Body of pancreas (tissue), 4 donors: ENCODE measurements around the gene CTDSPL. TPM values are rescaled to one million over a fixed set of nuclear protein-coding genes. Genes with fewer than 3 reads are reported as not detected.
A peak's percentile ranks its signal among the peaks of the same experiment; 100 is the strongest.

ENCODE experiments used
- ATAC-seq: fragments of 150-250 bp; one replicate; pipeline ENCODE4 v1.9.1; 2016
- DNase-seq, 4 donors: peaks; one replicate each; pipeline ENCODE4 v3.0.0-alpha.2; 2019
- H3K27ac ChIP-seq, 4 donors: fragments of 200-600 bp; sonication (generic); 1 replicate in 3 of 4; 2 replicates in 1 of 4; pipeline versions ENCODE4 v1.5.1 to v1.6.1; 2016 to 2019; ENCODE audit warnings: mild to moderate bottlenecking in 1 of 4, mixed read lengths in 1 of 4, moderate library complexity in 1 of 4
- H3K27me3 ChIP-seq, 2 donors: fragments of 200-600 bp; sonication (generic); one replicate each; pipeline ENCODE4 v1.6.0; 2016; ENCODE audit warnings: mild to moderate bottlenecking in 1 of 2
- H3K36me3 ChIP-seq, 2 donors: fragments of 200-600 bp; sonication (generic); replicated peaks in 1 of 2; 2 replicates each; pipeline ENCODE4 v1.5.1; 2016; ENCODE audit warnings: low read depth in 2 of 2; ENCODE audit not compliant: insufficient read depth in 1 of 2
- H3K4me1 ChIP-seq: fragments of 200-600 bp; sonication (generic); one replicate; pipeline ENCODE4 v1.6.0; 2016
- H3K4me3 ChIP-seq, 2 donors: fragments of 200-600 bp; sonication (generic); 1 replicate in 1 of 2; 2 replicates in 1 of 2; pipeline ENCODE4 v1.5.1; 2016 to 2019
- H3K9me3 ChIP-seq, 3 donors: fragments of 200-600 bp; sonication (generic); 1 replicate in 2 of 3; 2 replicates in 1 of 3; pipeline ENCODE4 v1.5.1; 2016
- POLR2A ChIP-seq, 3 donors: fragments of 450-650 bp; IDR thresholded peaks; one replicate each; pipeline ENCODE4 v1.6.1; 2016; ENCODE audit warnings: antibody characterized with exemption in 3 of 3, mild to moderate bottlenecking in 2 of 3
- WGBS, 2 donors: methylation state at CpG; one replicate each; pipeline ENCODE4 v1.1.5; 2017; 5-methylcytosine and 5-hydroxymethylcytosine counted together
- intact Hi-C: fragments of 100-400 bp; cut with DNase I; formaldehyde crosslinking; loops from one replicate; pipeline ENCODE4 v1.15.1; 2023
- total RNA-seq, 2 donors: library from RNA; depleted of rRNA; stranded (reverse); fragments of >200 nt; gene quantifications; one replicate each; pipeline ENCODE4 v1.1.0, GENCODE V29; 2016
- TF ChIP-seq, protein P1 (sequence below), 7 experiments: fragments of 450-650 bp in 4 of 7; fragments of 200-600 bp in 3 of 7; sonication (generic) in 3 of 7; IDR thresholded peaks; one replicate each; pipeline ENCODE4 v1.5.1; 2016 to 2019; ENCODE audit warnings: antibody characterized with exemption in 7 of 7

CTDSPL gene
- total RNA-seq, 2 donors from 2014 or later: 23.6 to 25.4 TPM

DNA sequence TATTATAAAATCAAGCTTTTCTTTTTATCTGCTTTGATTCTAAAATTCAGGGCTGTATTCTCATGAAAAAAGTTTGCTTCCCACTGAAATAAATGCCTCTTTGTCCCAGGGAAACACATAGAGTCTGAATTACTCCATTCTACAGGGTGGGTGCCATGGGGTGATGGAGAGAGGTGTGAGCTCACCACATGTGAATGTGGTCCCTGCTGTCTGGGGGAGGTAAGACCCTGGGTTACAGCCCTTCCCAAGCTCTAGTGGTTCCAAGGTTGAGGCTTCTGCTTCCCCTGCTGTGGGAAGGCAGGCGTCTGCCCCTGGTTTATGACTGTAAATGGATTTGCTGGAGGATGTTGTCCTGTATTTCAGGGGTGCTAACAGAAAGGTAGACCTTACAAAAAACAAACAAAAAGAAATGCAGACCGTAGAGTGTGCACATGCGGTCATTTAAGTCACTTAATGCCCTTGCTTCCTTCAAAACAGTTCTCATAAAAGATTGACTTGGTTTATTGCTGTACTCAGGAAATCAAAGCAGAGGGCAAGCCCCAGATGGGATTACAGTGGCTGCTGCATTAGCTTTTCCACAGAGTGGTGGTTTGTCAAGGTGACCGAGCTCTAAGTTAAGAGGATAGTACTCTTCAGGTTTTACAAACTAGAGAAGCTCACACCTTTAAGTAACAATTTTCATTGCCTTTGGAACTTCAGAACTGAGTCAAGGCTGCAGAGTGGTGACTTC, 49.2 kb downstream of the CTDSPL start:
- Histone ChIP-seq H3K9me3 (no peaks in the 10 kb centered on the region), H3K4me1 (peaks cover 28% of the 10 kb centered on the region), H3K4me3 (no peak overlapping the region), H3K27ac (peak overlapping the region in 3 of 4 donors; percentile 36 to 67 (median 48)), H3K36me3 (no peaks in the 10 kb centered on the region), H3K27me3 (no peaks in the 10 kb centered on the region)
- TF ChIP-seq, protein P1, sequence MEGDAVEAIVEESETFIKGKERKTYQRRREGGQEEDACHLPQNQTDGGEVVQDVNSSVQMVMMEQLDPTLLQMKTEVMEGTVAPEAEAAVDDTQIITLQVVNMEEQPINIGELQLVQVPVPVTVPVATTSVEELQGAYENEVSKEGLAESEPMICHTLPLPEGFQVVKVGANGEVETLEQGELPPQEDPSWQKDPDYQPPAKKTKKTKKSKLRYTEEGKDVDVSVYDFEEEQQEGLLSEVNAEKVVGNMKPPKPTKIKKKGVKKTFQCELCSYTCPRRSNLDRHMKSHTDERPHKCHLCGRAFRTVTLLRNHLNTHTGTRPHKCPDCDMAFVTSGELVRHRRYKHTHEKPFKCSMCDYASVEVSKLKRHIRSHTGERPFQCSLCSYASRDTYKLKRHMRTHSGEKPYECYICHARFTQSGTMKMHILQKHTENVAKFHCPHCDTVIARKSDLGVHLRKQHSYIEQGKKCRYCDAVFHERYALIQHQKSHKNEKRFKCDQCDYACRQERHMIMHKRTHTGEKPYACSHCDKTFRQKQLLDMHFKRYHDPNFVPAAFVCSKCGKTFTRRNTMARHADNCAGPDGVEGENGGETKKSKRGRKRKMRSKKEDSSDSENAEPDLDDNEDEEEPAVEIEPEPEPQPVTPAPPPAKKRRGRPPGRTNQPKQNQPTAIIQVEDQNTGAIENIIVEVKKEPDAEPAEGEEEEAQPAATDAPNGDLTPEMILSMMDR (IDR thresholded peaks at IDR 0.05): no peak
- TF ChIP-seq POLR2A (IDR thresholded peaks at IDR 0.05): no peak
- DNase-seq (peak in 1 of 4 donors; percentile 24), ATAC-seq (peak; percentile 74)
- intact Hi-C loops: no loop called here
- 50 to 65% methylated on average over 4 of the region's 4 CpGs for WGBS, 2 donors

DNA sequence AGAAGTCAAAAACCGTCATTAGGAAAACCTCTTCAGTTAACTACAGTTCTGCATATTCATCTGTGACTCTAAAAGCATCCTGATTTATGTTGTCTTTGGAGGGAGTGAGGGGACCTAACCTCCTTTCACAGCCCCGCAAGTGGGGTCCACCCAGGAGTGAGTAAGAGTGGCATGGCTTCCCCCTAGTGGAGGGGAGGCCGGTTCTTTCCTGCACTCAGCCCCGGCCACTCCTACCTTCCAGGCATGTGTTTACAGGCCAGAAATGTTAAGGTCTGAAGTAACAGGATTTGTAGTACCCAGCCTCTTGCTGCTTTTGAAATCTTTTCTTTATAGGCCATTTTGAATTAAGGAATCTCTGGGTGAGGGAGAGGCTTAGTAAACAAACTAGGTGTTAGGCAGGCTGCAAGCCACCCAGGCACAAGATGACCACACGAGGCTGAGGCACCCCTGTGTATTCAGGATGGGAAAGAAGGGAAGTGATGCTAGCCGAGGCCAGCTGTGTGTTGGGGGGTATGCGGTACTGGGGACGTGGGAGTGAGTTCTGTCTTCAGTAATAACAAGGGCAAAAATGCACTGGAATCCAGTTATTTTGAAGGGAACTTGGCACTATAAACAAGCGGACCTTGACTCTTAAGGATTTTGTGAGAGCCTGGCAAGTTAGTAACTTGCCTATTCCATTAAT, 50.5 kb downstream of the CTDSPL start:
- ATAC-seq (no peak), DNase-seq (no peak)
- WGBS, 2 donors: 66 to 83% methylated on average over 9 of the region's 9 CpGs
- Histone ChIP-seq H3K4me3 (no peak overlapping the region), H3K36me3 (no peaks in the 10 kb centered on the region), H3K4me1 (peaks cover 15% of the 10 kb centered on the region), H3K27ac (peak overlapping the region in 1 of 4 donors; percentile 67), H3K27me3 (no peaks in the 10 kb centered on the region), H3K9me3 (no peaks in the 10 kb centered on the region)
- TF ChIP-seq, protein P1 (IDR thresholded peaks at IDR 0.05): no peak
- no peak for TF ChIP-seq POLR2A (IDR thresholded peaks at IDR 0.05)
- intact Hi-C loops: no loop called here

DNA sequence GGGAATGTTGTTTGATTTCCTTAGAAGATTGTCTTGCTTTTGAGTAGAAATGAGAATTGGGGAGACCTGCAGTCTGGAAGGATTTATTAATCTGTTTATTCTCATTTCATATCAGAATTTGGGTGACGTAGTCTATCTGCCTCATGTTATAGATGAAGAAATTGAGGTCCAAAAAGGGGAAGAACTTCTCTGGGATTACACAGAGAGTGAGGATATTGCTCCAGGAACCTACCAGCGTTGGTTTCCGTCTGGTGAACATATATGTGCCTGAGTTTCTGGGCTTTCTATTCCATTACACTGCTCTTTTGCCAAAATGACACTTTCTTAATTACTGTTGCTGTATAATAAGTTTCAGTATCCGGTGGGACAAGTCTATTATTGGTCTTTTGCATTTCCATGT, 51.8 kb downstream of the CTDSPL start:
- intact Hi-C loops: no loop called here
- TF ChIP-seq, protein P1 (IDR thresholded peaks at IDR 0.05): no peak
- TF ChIP-seq POLR2A (IDR thresholded peaks at IDR 0.05): no peak
- no peak for DNase-seq
- peaks cover 26% of the 10 kb centered on the region for H3K4me1 ChIP-seq
- WGBS, 2 donors: 74 to 86% methylated on average over 4 of the region's 4 CpGs
- H3K27ac ChIP-seq: no peak overlapping the region
- no peaks in the 10 kb centered on the region for H3K36me3 ChIP-seq
- no peak overlapping the region for H3K4me3 ChIP-seq
- H3K27me3 ChIP-seq: no peaks in the 10 kb centered on the region
- ATAC-seq: no peak
- no peaks in the 10 kb centered on the region for H3K9me3 ChIP-seq

DNA sequence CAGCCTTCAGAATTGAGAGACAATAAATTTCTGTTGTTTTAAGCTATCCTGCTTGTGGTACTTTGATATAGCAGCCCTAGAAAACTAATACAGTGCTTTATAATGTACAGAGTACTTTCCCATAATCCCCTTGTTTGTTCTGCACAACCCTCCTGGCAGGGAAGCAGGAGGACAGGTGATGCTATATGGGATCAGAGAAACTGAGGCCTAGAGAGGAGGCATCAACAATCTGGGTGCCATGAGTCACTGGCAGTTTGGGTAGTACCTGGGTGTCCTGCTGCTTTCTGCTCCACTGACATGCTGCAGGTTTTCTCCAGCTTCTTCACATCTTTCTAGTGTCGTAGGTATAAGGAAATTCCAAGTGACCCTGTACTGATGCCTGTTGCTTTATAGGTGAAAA, 55.0 kb downstream of the CTDSPL start:
- WGBS, 2 donors: 81 to 93% methylated on average over 1 of the region's 1 CpG
- TF ChIP-seq POLR2A (IDR thresholded peaks at IDR 0.05): no peak
- TF ChIP-seq, protein P1 (IDR thresholded peaks at IDR 0.05): no peak
- Histone ChIP-seq H3K4me1 (peaks cover 15% of the 10 kb centered on the region), H3K27me3 (no peaks in the 10 kb centered on the region), H3K4me3 (no peak overlapping the region), H3K27ac (no peak overlapping the region), H3K9me3 (no peaks in the 10 kb centered on the region), H3K36me3 (no peaks in the 10 kb centered on the region)
- intact Hi-C loops: no loop called here
- no peak for DNase-seq
- no peak for ATAC-seq
